ENCODE measurements around the gene PARL.

Gene PARL

GRCh38 chr3:183927059-183927458 is 42.4 kb upstream of the PARL start:
- Histone ChIP-seq H3K4me2 (ENCODE audit: low read length, poor library complexity, severe bottlenecking) (no peak overlapping the region), H3K23ac (ENCODE audit: low read length in 2 of 2) (no peak overlapping the region), H2AK5ac (ENCODE audit: low read length, severe bottlenecking) (no peak overlapping the region), H2BK120ac (ENCODE audit: low read depth, low read length) (no peak overlapping the region), H3K14ac (ENCODE audit: low read length in 2 of 2) (no peak overlapping the region), H3K4ac (ENCODE audit: low read depth in 1 of 2, low read length in 2 of 2) (no peak overlapping the region), H2BK5ac (ENCODE audit: low read depth, low read length, poor library complexity, severe bottlenecking) (no peak overlapping the region), H4K91ac (ENCODE audit: low read length) (no peak overlapping the region), H3K4me3 (ENCODE audit: insufficient read depth in 1 of 2, low read depth in 1 of 2, low read length in 2 of 2) (no peak overlapping the region), H3K36me3 (ENCODE audit: control insufficient read depth in 1 of 2, insufficient read depth in 2 of 2, low read depth in 1 of 2, low read length in 2 of 2) (peaks cover 33 to 75% of the 10 kb centered on the region in 2 experiments), H2BK12ac (ENCODE audit: low read length in 2 of 2) (no peak overlapping the region), H3K9me3 (ENCODE audit: control insufficient read depth, low read length) (no peaks in the 10 kb centered on the region), H4K8ac (ENCODE audit: low read length) (no peak overlapping the region), H3K79me1 (replicated peaks; ENCODE audit: low read length, poor library complexity, severe bottlenecking) (no peaks in the 10 kb centered on the region), H2BK15ac (ENCODE audit: low read depth, poor library complexity, severe bottlenecking) (no peak overlapping the region), H3K18ac (ENCODE audit: low read depth in 1 of 2, low read length in 2 of 2) (no peak overlapping the region), H2AFZ (ENCODE audit: low read depth, low read length) (no peak overlapping the region), H3K9ac (ENCODE audit: low read length) (no peak overlapping the region), H3K27me3 (ENCODE audit: control insufficient read depth in 1 of 2, insufficient read depth in 1 of 2, low read length in 2 of 2) (no peaks in the 10 kb centered on the region), H3K4me1 (ENCODE audit: control insufficient read depth, insufficient read depth, low read depth, low read length) (no peaks in the 10 kb centered on the region), H3K27ac (ENCODE audit: low read length, poor library complexity, severe bottlenecking) (no peak overlapping the region)
- 100% methylated on average over 2 of the region's 3 CpGs for WGBS
- DNase-seq: no peak

GRCh38 chr3:183924956-183925355 is 40.3 kb upstream of the PARL start:
- Histone ChIP-seq H3K4ac (ENCODE audit: low read depth in 1 of 2, low read length in 2 of 2) (no peak overlapping the region), H3K36me3 (ENCODE audit: control insufficient read depth in 1 of 2, insufficient read depth in 2 of 2, low read depth in 1 of 2, low read length in 2 of 2) (peaks cover 43 to 71% of the 10 kb centered on the region in 2 experiments), H3K4me3 (ENCODE audit: insufficient read depth in 1 of 2, low read depth in 1 of 2, low read length in 2 of 2) (no peak overlapping the region), H2BK15ac (ENCODE audit: low read depth, poor library complexity, severe bottlenecking) (no peak overlapping the region), H2BK5ac (ENCODE audit: low read depth, low read length, poor library complexity, severe bottlenecking) (no peak overlapping the region), H3K4me1 (ENCODE audit: control insufficient read depth, insufficient read depth, low read depth, low read length) (no peaks in the 10 kb centered on the region), H3K23ac (ENCODE audit: low read length in 2 of 2) (no peak overlapping the region), H2BK12ac (ENCODE audit: low read length in 2 of 2) (no peak overlapping the region), H2BK120ac (ENCODE audit: low read depth, low read length) (no peak overlapping the region), H3K18ac (ENCODE audit: low read depth in 1 of 2, low read length in 2 of 2) (no peak overlapping the region), H3K14ac (ENCODE audit: low read length in 2 of 2) (no peak overlapping the region), H3K9me3 (ENCODE audit: control insufficient read depth, low read length) (no peaks in the 10 kb centered on the region), H3K79me1 (replicated peaks; ENCODE audit: low read length, poor library complexity, severe bottlenecking) (no peaks in the 10 kb centered on the region), H2AFZ (ENCODE audit: low read depth, low read length) (no peak overlapping the region), H4K8ac (ENCODE audit: low read length) (no peak overlapping the region), H3K27ac (ENCODE audit: low read length, poor library complexity, severe bottlenecking) (no peak overlapping the region), H3K27me3 (ENCODE audit: control insufficient read depth in 1 of 2, insufficient read depth in 1 of 2, low read length in 2 of 2) (no peaks in the 10 kb centered on the region), H4K91ac (ENCODE audit: low read length) (no peak overlapping the region), H2AK5ac (ENCODE audit: low read length, severe bottlenecking) (no peak overlapping the region), H3K9ac (ENCODE audit: low read length) (no peak overlapping the region), H3K4me2 (ENCODE audit: low read length, poor library complexity, severe bottlenecking) (no peak overlapping the region)
- WGBS: 80% methylated on average over 7 of the region's 7 CpGs
- peak; percentile 38 for DNase-seq

GRCh38 chr3:183924543-183924942 is 39.9 kb upstream of the PARL start:
- H2AFZ ChIP-seq (ENCODE audit: low read depth, low read length): no peak overlapping the region
- H4K8ac ChIP-seq (ENCODE audit: low read length): no peak overlapping the region
- H3K14ac ChIP-seq (ENCODE audit: low read length in 2 of 2): no peak overlapping the region
- no peak overlapping the region for H3K18ac ChIP-seq (ENCODE audit: low read depth in 1 of 2, low read length in 2 of 2)
- H2BK5ac ChIP-seq (ENCODE audit: low read depth, low read length, poor library complexity, severe bottlenecking): no peak overlapping the region
- no peaks in the 10 kb centered on the region for H3K4me1 ChIP-seq (ENCODE audit: control insufficient read depth, insufficient read depth, low read depth, low read length)
- no peak overlapping the region for H2BK120ac ChIP-seq (ENCODE audit: low read depth, low read length)
- no peaks in the 10 kb centered on the region for H3K79me1 ChIP-seq (replicated peaks; ENCODE audit: low read length, poor library complexity, severe bottlenecking)
- 89% methylated on average over 3 of the region's 3 CpGs for WGBS
- no peak overlapping the region for H3K4me2 ChIP-seq (ENCODE audit: low read length, poor library complexity, severe bottlenecking)
- no peak overlapping the region for H3K9ac ChIP-seq (ENCODE audit: low read length)
- H3K27ac ChIP-seq (ENCODE audit: low read length, poor library complexity, severe bottlenecking): no peak overlapping the region
- H2BK12ac ChIP-seq (ENCODE audit: low read length in 2 of 2): no peak overlapping the region
- no peak overlapping the region for H3K23ac ChIP-seq (ENCODE audit: low read length in 2 of 2)
- no peak overlapping the region for H4K91ac ChIP-seq (ENCODE audit: low read length)
- no peak overlapping the region for H3K4me3 ChIP-seq (ENCODE audit: insufficient read depth in 1 of 2, low read depth in 1 of 2, low read length in 2 of 2)
- H2AK5ac ChIP-seq (ENCODE audit: low read length, severe bottlenecking): no peak overlapping the region
- no peaks in the 10 kb centered on the region for H3K27me3 ChIP-seq (ENCODE audit: control insufficient read depth in 1 of 2, insufficient read depth in 1 of 2, low read length in 2 of 2)
- H3K9me3 ChIP-seq (ENCODE audit: control insufficient read depth, low read length): no peaks in the 10 kb centered on the region
- peaks cover 47 to 73% of the 10 kb centered on the region in 2 experiments for H3K36me3 ChIP-seq (ENCODE audit: control insufficient read depth in 1 of 2, insufficient read depth in 2 of 2, low read depth in 1 of 2, low read length in 2 of 2)
- no peak for DNase-seq
- no peak overlapping the region for H2BK15ac ChIP-seq (ENCODE audit: low read depth, poor library complexity, severe bottlenecking)
- H3K4ac ChIP-seq (ENCODE audit: low read depth in 1 of 2, low read length in 2 of 2): no peak overlapping the region

GRCh38 chr3:183922421-183922820 is 37.7 kb upstream of the PARL start:
- H3K9ac ChIP-seq (ENCODE audit: low read length): no peak overlapping the region
- no peak overlapping the region for H3K18ac ChIP-seq (ENCODE audit: low read depth in 1 of 2, low read length in 2 of 2)
- H4K8ac ChIP-seq (ENCODE audit: low read length): no peak overlapping the region
- H3K79me1 ChIP-seq (replicated peaks; ENCODE audit: low read length, poor library complexity, severe bottlenecking): no peaks in the 10 kb centered on the region
- H4K91ac ChIP-seq (ENCODE audit: low read length): no peak overlapping the region
- H3K23ac ChIP-seq (ENCODE audit: low read length in 2 of 2): no peak overlapping the region
- no peak overlapping the region for H3K4me2 ChIP-seq (ENCODE audit: low read length, poor library complexity, severe bottlenecking)
- H3K9me3 ChIP-seq (ENCODE audit: control insufficient read depth, low read length): no peaks in the 10 kb centered on the region
- WGBS: 97% methylated on average over 4 of the region's 4 CpGs
- no peak overlapping the region for H2AFZ ChIP-seq (ENCODE audit: low read depth, low read length)
- no peaks in the 10 kb centered on the region for H3K4me1 ChIP-seq (ENCODE audit: control insufficient read depth, insufficient read depth, low read depth, low read length)
- H2BK12ac ChIP-seq (ENCODE audit: low read length in 2 of 2): no peak overlapping the region
- H2BK120ac ChIP-seq (ENCODE audit: low read depth, low read length): no peak overlapping the region
- no peak overlapping the region for H2BK5ac ChIP-seq (ENCODE audit: low read depth, low read length, poor library complexity, severe bottlenecking)
- no peak overlapping the region for H3K14ac ChIP-seq (ENCODE audit: low read length in 2 of 2)
- no peak overlapping the region for H3K27ac ChIP-seq (ENCODE audit: low read length, poor library complexity, severe bottlenecking)
- no peak for DNase-seq
- no peak overlapping the region for H3K4ac ChIP-seq (ENCODE audit: low read depth in 1 of 2, low read length in 2 of 2)
- no peak overlapping the region for H2AK5ac ChIP-seq (ENCODE audit: low read length, severe bottlenecking)
- no peak overlapping the region for H3K4me3 ChIP-seq (ENCODE audit: insufficient read depth in 1 of 2, low read depth in 1 of 2, low read length in 2 of 2)
- no peak overlapping the region for H2BK15ac ChIP-seq (ENCODE audit: low read depth, poor library complexity, severe bottlenecking)
- H3K27me3 ChIP-seq (ENCODE audit: control insufficient read depth in 1 of 2, insufficient read depth in 1 of 2, low read length in 2 of 2): no peaks in the 10 kb centered on the region
- peaks cover 42 to 66% of the 10 kb centered on the region in 2 experiments for H3K36me3 ChIP-seq (ENCODE audit: control insufficient read depth in 1 of 2, insufficient read depth in 2 of 2, low read depth in 1 of 2, low read length in 2 of 2)
